ENCODE results near the gene KDM1A.
"Not testable (repeated sequence)": the region's sequence is repeated elsewhere in the genome, so short reads cannot be mapped to it uniquely, and the experiment has no call there.

KDM1A gene

GRCh38 chr1:23019094-23019862 lies at the start of gene KDM1A:
Gene KDM1A, plus strand, starts transcription at chr1:23019468. Its CDS starts 129 bp downstream, at chr1:23019597.
- peak within 1 kb of the TSS; percentile 63 to 96 (median 90) for H3K27ac ChIP-seq

GRCh38 chr1:22970096-22970495 lies 49.2 kb upstream of the KDM1A start:
- Histone ChIP-seq H3K27ac (no peak overlapping the region), H3K4me3 (no peak overlapping the region)

More at GRCh38 chr1:23019094-23019862, at the start of gene KDM1A:
- peak within 1 kb of the TSS; percentile 74 to 100 (median 88) for H3K4me3 ChIP-seq

- H3K4me3 ChIP-seq: no peak overlapping the region
Measured at GRCh38 chr1:22971161-22971560, 48.1 kb upstream of the KDM1A start.

GRCh38 chr1:22971611-22972405 lies 47.5 kb upstream of the KDM1A start:
- Histone ChIP-seq H3K27ac (no peak overlapping the region), H3K4me3 (no peak overlapping the region)

More at GRCh38 chr1:22971161-22971560, 48.1 kb upstream of the KDM1A start:
- H3K27ac ChIP-seq: no peak overlapping the region

GRCh38 chr1:22972760-22973159 lies 46.5 kb upstream of the KDM1A start, which contains the start of gene LACTBL1:
Gene LACTBL1, minus strand, starts transcription at chr1:22972866. Its CDS starts 550 bp downstream, at chr1:22972316.
- Histone ChIP-seq H3K4me3 (no peak within 1 kb of the TSS), H3K27ac (no peak within 1 kb of the TSS)

GRCh38 chr1:22975694-22976093 lies 43.6 kb upstream of the KDM1A start:
- Histone ChIP-seq H3K4me3 (no peak overlapping the region), H3K27ac (no peak overlapping the region)

- no peak overlapping the region for H3K4me3 ChIP-seq
- H3K27ac ChIP-seq: no peak overlapping the region
Measured at GRCh38 chr1:22976127-22976460, 43.2 kb upstream of the KDM1A start.

- Histone ChIP-seq H3K4me3 (no peak overlapping the region), H3K27ac (no peak overlapping the region)
Measured at GRCh38 chr1:22976461-22977243, 42.6 kb upstream of the KDM1A start.

- H3K27ac ChIP-seq: no peak overlapping the region
- H3K4me3 ChIP-seq: no peak overlapping the region
Measured at GRCh38 chr1:22978299-22978698, 41.0 kb upstream of the KDM1A start.

GRCh38 chr1:22980471-22980790 lies 38.8 kb upstream of the KDM1A start:
- not testable (repeated sequence) for H3K27ac ChIP-seq, H3K4me3 ChIP-seq

- H3K27ac ChIP-seq: no peak overlapping the region
- H3K4me3 ChIP-seq: no peak overlapping the region
Measured at GRCh38 chr1:22983944-22984343, 35.3 kb upstream of the KDM1A start.

- not testable (repeated sequence) for H3K27ac ChIP-seq, H3K4me3 ChIP-seq
Measured at GRCh38 chr1:22992384-22992783, 26.9 kb upstream of the KDM1A start.

- not testable (repeated sequence) for H3K27ac ChIP-seq, H3K4me3 ChIP-seq
Measured at GRCh38 chr1:22993220-22993795, 26.0 kb upstream of the KDM1A start.

- no peak overlapping the region for H3K4me3 ChIP-seq
- no peak overlapping the region for H3K27ac ChIP-seq
Measured at GRCh38 chr1:22995774-22996173, 23.5 kb upstream of the KDM1A start.

- not testable (repeated sequence) for H3K27ac ChIP-seq, H3K4me3 ChIP-seq
Measured at GRCh38 chr1:22997528-22997927, 21.7 kb upstream of the KDM1A start.

GRCh38 chr1:23000133-23000532 lies 19.1 kb upstream of the KDM1A start:
- not testable (repeated sequence) for H3K4me3 ChIP-seq, H3K27ac ChIP-seq

GRCh38 chr1:23002218-23002617 lies 17.1 kb upstream of the KDM1A start:
- H3K4me3 ChIP-seq, H3K27ac ChIP-seq: not testable (repeated sequence)

GRCh38 chr1:23004112-23004511 lies 15.2 kb upstream of the KDM1A start:
- Histone ChIP-seq H3K4me3 (no peak overlapping the region), H3K27ac (no peak overlapping the region)

- not testable (repeated sequence) for H3K4me3 ChIP-seq, H3K27ac ChIP-seq
Measured at GRCh38 chr1:23004769-23005168, 14.5 kb upstream of the KDM1A start.

- no peak overlapping the region for H3K4me3 ChIP-seq
- H3K27ac ChIP-seq: no peak overlapping the region
Measured at GRCh38 chr1:23007106-23007505, 12.2 kb upstream of the KDM1A start.

Measured in skin epidermis (tissue), 12 donors.